HG02981 (cell line): ENCODE results near the gene C1orf87.

Experiments
- ATAC-seq: cut with Tn5 transposase; IDR thresholded peaks from one replicate; pipeline ENCODE4 v1.9.1; 2021; ENCODE audit warnings: mild to moderate bottlenecking, moderate library complexity; ENCODE audit not compliant: unreplicated experiment

The C1orf87 gene

GRCh38 chr1:60063561-60063960 is 10.0 kb downstream of the C1orf87 start:
- ATAC-seq, result no peak

- no peak for ATAC-seq
Observed at GRCh38 chr1:60059468-60059867, 14.1 kb downstream of the C1orf87 start.

GRCh38 chr1:60055336-60055735 is 18.2 kb downstream of the C1orf87 start:
- ATAC-seq, result no peak

GRCh38 chr1:60054374-60054773 is 19.2 kb downstream of the C1orf87 start:
- no peak for ATAC-seq

- ATAC-seq, result no peak
Observed at GRCh38 chr1:60052601-60053000, 21.0 kb downstream of the C1orf87 start.

GRCh38 chr1:60051191-60051590 is 22.4 kb downstream of the C1orf87 start:
- no peak for ATAC-seq

- ATAC-seq, result no peak
Observed at GRCh38 chr1:60049188-60049587, 24.4 kb downstream of the C1orf87 start.

- no peak for ATAC-seq
Observed at GRCh38 chr1:60044881-60045280, 28.7 kb downstream of the C1orf87 start.

- ATAC-seq, result no peak
Observed at GRCh38 chr1:60041783-60042182, 31.8 kb downstream of the C1orf87 start.

- no peak for ATAC-seq
Observed at GRCh38 chr1:60037669-60038068, 35.9 kb downstream of the C1orf87 start.

GRCh38 chr1:60036856-60037460 is 36.6 kb downstream of the C1orf87 start:
- ATAC-seq, result no peak

GRCh38 chr1:60035921-60036320 is 37.6 kb downstream of the C1orf87 start:
- ATAC-seq, result no peak

GRCh38 chr1:60034999-60035398 is 38.6 kb downstream of the C1orf87 start:
- ATAC-seq, result no peak

GRCh38 chr1:60033066-60033465 is 40.5 kb downstream of the C1orf87 start:
- ATAC-seq, result no peak

- ATAC-seq, result no peak
Observed at GRCh38 chr1:60031146-60031545, 42.4 kb downstream of the C1orf87 start.

GRCh38 chr1:60025552-60025951 is 48.0 kb downstream of the C1orf87 start:
- no peak for ATAC-seq

- no peak for ATAC-seq
Observed at GRCh38 chr1:60017508-60018205, 55.9 kb downstream of the C1orf87 start.

GRCh38 chr1:60010690-60011089 is 62.9 kb downstream of the C1orf87 start:
- no peak for ATAC-seq

GRCh38 chr1:60008500-60008899 is 65.1 kb downstream of the C1orf87 start:
- no peak for ATAC-seq

GRCh38 chr1:60000625-60001024 is 72.9 kb downstream of the C1orf87 start:
- ATAC-seq, result no peak

- ATAC-seq, result no peak
Observed at GRCh38 chr1:59999746-60000145, 73.8 kb downstream of the C1orf87 start.

- ATAC-seq, result no peak
Observed at GRCh38 chr1:59999006-59999405, 74.6 kb downstream of the C1orf87 start.
